HG03025 (cell line): ENCODE data around the gene TK2.
"Not testable (repeated sequence)": the region's sequence is repeated elsewhere in the genome, so short reads cannot be mapped to it uniquely, and the experiment has no call there.

Experiments used
- ATAC-seq: cut with Tn5 transposase; IDR thresholded peaks from one replicate; pipeline ENCODE4 v1.9.1; 2021; ENCODE audit warnings: mild to moderate bottlenecking, moderate library complexity; ENCODE audit not compliant: unreplicated experiment, low FRiP score

TK2 gene

GRCh38 chr16:66574531-66574930 lies 24.6 kb upstream of the TK2 start:
- no peak for ATAC-seq

GRCh38 chr16:66574081-66574480 lies 24.2 kb upstream of the TK2 start:
- no peak for ATAC-seq

GRCh38 chr16:66572356-66572755 lies 22.4 kb upstream of the TK2 start:
- ATAC-seq = no peak

- ATAC-seq = no peak
These were observed 20.0 kb upstream of the TK2 start for GRCh38 chr16:66569827-66570405.

GRCh38 chr16:66569131-66569530 lies 19.2 kb upstream of the TK2 start:
- ATAC-seq = no peak

GRCh38 chr16:66568355-66568754 lies 18.4 kb upstream of the TK2 start:
- no peak for ATAC-seq

- not testable (repeated sequence) for ATAC-seq
These were observed 17.3 kb upstream of the TK2 start for GRCh38 chr16:66567270-66567669.

GRCh38 chr16:66566051-66566901 lies 16.4 kb upstream of the TK2 start, which contains the start of gene CMTM1:
TSS of gene CMTM1 (plus strand) at chr16:66566439. CDS start at chr16:66566514, 75 bp downstream.
- ATAC-seq = no peak

- no peak for ATAC-seq
These were observed 13.8 kb upstream of the TK2 start for GRCh38 chr16:66563574-66564334.

- ATAC-seq = no peak
These were observed 13.1 kb upstream of the TK2 start for GRCh38 chr16:66562986-66563385.

GRCh38 chr16:66562409-66562808 lies 12.5 kb upstream of the TK2 start:
- ATAC-seq = no peak

- ATAC-seq = no peak
These were observed 11.6 kb upstream of the TK2 start for GRCh38 chr16:66561381-66562080.

- no peak for ATAC-seq
These were observed 10.2 kb upstream of the TK2 start for GRCh38 chr16:66560107-66560506.

- no peak for ATAC-seq
These were observed 4.6 kb upstream of the TK2 start for GRCh38 chr16:66554495-66554894.

GRCh38 chr16:66554021-66554420 lies 4.1 kb upstream of the TK2 start:
- ATAC-seq = no peak

GRCh38 chr16:66553223-66553622 lies 3.3 kb upstream of the TK2 start:
- no peak for ATAC-seq

- peak; percentile 63 for ATAC-seq
These were observed 2.6 kb upstream of the TK2 start, which contains the start of gene CKLF for GRCh38 chr16:66552286-66553177. TSS of gene CKLF (plus strand) at chr16:66552576. CDS start at chr16:66552716, 140 bp downstream.

GRCh38 chr16:66551788-66552285 lies 1.9 kb upstream of the TK2 start:
- ATAC-seq = no peak

GRCh38 chr16:66551348-66551759 lies 1.4 kb upstream of the TK2 start:
- ATAC-seq = no peak
